GM18526 (cell line): ENCODE measurements around the gene ERICH2.

Experiments
- POLR2A ChIP-seq: IDR thresholded peaks from 3 replicates; pipeline ENCODE4 v1.6.1; 2011; ENCODE audit not compliant: insufficient read length; ENCODE audit errors: extremely low read depth

Gene ERICH2

DNA sequence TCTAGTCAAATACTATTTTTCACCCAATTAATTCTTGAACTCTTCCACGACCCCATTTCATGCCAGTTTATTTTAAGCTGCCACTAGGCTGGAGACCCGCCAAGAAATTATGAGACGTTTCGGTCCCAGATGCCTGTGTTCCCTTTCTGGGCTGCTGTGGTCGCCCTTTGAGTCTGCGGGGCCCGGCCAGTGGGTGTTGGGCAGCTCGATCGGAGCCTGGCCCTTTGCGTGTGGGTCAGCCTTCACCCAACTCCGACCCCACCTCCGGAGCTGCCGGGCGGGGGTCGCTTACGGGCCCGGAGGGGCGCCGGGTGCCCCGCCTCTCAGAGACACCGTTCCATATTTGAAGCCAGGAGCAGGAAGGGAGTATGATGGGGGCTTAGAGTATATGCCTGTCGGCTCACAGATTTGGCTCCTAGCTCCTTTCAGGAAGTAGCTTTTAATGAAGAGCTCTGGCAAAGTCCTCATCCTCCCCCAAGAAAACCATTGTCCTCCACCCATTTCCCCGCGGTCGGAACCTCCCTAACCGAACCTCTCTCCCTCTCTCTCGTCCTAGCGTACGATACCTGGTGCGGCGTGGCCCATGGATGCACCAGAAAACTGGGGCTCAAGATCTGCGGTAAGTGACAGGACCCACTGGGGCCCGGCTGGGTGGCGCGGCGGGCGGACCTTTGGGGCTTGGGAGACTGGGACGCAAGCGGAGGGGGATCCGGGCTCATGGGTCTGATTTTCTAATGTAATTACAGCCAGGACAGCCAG, 51.5 kb downstream of the ERICH2 start:
- TF ChIP-seq POLR2A: no peak

DNA sequence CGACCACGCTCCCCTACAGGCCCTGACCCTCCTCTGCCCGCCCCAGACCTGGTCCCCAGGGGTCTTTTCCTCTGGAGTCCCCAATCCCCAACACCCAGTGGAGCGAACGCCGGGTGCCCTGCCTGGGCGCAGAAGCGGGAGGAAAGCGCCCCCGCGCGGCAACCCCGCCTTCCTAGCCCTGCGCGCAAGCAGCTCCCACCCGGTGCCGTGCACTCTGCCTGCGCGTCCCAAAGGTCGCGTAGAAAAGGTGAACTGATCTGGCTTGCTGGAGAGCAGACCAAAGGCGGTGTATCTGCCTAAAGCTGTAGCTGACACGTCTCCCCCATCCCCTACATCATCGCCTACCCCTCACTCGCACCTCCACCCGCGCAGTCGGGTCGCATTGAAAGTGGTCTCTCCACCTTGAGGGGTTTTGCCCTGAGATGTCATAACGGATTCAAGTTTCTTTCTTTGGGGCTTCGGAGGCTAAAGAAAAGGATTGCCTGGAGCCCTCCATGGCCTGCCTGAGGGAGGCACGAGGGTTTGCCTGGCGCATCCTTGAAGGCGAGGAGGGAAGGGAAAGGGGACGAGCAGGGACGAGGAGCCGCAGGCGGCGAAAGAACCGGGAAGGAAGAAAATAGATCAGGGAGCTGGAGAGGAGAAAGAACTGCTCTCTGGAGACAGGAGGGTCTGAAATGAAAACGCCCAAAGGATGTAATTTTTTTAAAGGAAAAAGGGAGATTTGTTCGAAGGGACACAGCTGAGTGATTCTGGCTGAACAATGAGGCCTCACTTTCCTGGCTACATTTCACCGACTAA, 52.3 kb downstream of the ERICH2 start:
- TF ChIP-seq POLR2A: no peak

DNA sequence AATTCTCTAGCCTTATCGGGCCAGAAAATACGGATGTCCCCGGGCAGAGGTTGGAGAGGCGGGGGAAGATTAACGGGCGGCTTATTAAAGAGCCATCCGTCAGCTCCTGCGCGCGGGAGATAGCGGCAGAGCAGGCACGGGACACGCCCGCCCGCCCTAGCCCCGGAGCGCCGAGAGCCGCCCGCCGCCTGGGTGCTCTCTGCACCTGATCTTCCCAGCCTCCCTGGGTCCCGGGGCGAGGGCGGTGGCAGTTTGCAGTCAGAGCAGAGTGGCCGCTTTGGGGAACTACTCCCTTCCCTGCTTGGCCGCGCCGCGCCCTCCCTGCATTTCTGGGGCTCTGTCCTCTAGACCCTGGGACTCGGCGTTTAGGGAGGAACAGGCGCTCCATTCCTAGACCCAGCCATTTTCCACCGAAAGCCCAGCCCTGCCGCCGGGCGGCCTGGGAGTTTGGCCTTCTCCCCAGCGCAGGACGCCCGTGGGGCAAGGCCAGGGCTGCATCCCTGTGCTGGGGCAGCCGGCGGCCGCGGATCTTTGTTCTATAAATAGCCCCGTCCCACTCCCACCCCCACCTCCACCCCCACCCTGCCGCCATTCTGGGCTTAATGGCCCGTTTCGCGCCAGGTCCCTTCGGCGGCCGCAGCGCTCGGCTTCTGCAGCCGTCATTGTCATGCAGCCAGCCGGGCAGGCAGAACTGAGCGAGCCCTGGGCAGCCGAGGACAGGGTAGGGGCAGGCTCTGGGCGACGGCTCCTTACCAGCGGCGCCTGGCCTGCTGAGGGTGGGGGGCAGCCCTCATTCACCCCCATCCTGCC, 53.1 kb downstream of the ERICH2 start:
- no peak for TF ChIP-seq POLR2A

DNA sequence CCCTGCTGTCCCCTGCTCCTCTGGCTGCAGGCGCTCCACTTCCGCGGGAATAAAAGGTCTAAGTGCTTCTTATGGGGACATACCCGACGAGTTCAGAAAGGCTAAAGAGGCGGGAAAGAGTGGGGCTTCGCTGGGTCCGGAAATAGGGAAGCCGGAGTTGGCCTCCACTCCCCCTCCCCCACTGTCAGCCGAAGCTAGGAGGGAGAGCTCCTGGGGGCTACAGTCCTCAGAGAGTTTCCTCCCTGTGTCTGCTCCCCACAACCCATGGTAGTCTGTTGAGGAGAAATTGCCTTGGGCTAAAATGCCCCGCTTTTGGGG, 53.7 kb downstream of the ERICH2 start:
- no peak for TF ChIP-seq POLR2A

DNA sequence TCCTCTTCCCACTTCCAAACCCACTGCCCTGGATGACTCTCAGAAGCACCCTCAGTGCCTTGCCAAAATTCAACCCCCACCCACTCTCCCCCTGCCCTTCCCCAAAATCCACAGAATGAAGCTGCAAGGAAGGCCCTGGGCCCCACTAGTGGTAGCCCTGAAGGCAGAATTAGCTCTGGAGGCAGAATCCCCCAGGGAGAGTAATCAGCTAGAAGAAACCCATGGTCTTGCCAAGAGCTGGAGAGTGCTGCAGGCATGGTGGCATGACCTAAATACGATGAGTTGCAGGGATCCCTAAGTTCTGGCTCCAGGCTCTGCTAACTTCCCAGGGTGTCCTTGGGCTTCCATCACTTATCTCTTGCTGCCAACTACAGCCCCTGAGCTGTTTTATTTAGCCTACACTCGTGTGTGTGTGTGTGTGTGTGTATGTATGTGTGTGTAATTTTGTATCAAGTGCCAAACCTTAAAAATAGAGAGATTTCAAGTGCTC, 54.4 kb downstream of the ERICH2 start:
- no peak for TF ChIP-seq POLR2A

DNA sequence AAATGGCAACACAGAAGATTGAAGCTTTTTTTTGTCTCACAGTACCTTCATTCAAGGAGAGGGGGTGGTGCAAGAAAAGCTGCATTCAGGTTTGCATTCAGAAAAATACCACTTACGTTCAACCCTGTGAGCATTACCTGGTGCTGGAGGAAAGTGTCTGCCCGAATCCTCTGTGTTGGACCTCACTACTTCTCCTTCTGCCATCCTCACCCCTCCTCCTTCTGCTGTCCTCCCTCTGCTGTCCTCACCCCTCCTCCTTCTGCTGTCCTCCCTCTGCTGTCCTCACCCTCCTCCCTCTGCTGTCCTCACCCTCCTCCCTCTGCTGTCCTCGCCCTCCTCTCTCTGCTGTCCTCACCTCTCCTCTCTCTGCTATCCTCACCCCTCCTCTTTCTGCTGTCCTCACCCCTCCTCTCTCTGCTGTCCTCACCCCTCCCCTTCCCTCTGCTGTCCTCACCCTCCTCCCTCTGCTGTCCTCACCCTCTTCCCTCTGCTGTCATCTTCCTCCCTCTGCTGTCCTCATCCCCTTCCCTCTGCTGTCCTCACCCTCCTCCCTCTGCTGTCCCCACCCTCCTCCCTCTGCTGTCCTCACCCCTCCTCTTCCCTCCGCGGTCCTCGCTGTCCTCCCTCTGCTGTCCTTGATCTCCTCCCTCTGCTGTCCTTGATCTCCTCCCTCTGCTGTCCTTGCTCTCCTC, 57.8 kb downstream of the ERICH2 start:
- TF ChIP-seq POLR2A: no peak

DNA sequence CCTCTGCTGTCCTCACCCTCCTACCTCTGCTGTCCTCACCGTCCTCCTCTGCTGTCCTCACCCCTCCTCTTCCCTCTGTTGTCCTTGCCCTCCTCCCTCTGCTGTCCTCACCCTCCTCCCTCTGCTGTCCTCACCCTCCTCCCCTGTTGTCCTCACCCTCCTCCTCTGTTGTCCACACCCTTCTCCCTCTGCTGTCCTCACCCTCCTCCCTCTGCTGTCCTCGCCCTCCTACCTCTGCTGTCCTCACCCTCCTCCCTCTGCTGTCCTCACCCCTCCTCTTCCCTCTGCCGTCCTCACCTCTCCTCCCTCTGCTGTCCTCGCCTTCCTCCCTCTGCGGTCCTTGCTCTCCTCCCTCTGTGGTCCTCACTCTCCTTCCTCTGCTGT, 58.3 kb downstream of the ERICH2 start:
- no peak for TF ChIP-seq POLR2A

DNA sequence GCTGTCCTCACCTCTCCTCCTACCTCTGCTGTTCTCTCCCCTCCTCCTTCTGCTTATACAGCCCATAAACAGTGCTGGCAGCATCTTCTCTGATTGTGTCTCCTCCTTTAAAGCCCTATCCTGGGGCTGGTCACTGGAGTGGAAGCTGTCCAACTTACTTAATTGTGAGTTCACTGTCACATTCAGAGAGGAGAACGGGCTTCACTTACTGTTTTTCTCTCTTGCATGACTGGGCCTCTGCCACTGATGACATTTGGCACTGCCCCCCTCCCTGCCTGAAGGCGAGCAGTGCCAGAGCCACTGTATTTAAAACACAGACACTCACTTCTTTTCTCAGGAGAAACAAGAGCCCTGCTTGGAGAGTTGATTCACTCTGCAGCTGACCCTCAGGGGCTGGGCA, 58.9 kb downstream of the ERICH2 start:
- TF ChIP-seq POLR2A: no peak

DNA sequence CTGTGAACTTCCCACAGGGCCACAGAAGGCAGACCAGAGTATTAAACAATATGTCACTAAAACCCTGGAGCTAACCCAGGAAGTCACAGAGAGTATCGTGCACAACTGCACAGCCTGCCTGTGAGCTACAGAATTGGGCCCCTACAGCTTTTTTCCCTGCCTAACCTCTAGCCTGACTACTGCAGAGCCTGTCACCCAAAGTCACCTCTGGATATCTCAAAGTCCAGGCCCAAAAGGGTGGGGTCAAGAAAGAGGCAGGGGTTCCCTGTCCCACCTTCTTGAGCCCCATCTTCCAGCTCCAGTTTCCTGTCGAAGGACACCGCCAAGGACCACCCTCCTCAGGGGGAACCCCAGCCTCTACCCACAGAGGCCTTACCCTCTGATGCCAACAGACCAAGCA, 60.0 kb downstream of the ERICH2 start:
- no peak for TF ChIP-seq POLR2A

DNA sequence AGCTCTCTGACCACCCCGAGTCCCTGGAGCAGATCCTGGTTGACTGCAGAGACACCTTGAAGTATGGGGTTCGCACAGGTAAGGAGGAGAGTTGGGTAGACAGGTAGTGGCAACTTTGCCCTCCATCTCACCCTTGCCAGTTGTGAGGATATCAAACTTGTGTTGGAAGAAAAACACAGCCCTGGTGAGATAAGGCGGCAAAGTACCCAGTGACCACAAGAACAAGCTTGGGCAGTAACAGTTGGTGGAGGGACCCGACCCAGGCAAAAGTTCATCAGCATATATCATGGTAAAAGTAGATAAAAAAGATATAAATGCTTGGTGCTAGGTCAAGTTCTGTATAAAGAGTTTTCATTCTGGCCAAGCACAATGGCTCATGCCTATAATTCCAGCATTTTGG, 60.9 kb downstream of the ERICH2 start:
- no peak for TF ChIP-seq POLR2A

DNA sequence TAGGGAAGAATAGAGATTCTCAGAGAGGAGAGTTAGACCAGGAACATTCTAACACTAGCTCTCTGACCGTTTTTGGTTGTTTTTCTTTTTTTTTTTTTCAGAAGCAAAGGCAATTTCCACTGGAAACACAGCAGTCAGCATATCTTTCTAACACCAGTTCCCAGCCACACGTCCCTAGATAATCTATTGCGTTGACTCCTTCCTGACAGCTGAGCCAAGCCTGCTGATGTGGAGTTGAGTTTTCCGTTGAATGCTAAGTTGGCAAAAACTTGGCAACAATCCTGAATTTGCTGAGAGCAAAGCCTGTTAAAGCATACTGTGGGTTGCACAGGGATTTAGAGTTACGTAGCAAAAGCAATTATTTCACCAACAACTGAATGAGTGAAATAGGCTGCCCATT, 65.8 kb downstream of the ERICH2 start:
- no peak for TF ChIP-seq POLR2A

DNA sequence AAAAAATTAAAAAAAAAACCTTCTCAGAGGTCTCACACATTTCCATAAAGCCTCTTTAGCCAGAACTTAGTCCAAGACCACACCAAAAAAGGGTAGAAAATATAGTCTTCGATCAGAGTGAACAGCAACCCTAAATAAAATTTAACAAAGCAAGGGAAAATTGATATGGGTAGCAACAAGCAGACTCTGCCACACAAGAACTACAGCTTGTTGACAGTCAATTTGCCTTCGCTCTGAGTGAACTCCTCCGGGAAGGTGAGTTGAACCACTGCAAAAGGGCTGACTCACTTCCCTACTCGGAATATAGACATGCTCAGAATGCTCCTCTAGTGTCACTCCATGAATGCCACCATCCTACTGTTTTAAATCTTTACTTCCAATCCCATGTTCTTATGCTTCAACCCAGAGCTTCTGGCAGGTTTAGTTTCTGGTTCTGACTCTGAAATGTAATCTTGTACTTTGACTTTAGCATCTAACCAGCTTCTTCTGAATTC, 70.6 kb downstream of the ERICH2 start:
- TF ChIP-seq POLR2A: no peak

DNA sequence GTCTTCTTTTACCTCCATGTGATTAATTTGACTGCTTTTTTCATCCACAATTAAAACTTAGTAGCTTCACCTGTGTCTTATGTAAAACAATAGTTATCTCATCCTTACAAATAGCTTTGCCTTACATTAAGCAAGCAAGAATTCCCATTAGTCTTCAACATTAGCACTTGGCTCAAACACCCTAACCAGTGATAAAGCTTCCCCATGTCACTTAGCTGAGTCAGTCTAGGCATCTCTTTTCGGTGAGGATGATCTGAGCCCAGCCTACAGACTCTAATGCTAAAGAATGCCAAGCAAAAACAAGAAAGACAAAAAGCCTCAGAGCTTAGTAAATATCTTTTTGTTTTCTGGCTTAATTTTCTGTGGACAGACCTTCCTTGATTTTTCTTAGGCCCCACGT, 72.6 kb downstream of the ERICH2 start:
- no peak for TF ChIP-seq POLR2A

DNA sequence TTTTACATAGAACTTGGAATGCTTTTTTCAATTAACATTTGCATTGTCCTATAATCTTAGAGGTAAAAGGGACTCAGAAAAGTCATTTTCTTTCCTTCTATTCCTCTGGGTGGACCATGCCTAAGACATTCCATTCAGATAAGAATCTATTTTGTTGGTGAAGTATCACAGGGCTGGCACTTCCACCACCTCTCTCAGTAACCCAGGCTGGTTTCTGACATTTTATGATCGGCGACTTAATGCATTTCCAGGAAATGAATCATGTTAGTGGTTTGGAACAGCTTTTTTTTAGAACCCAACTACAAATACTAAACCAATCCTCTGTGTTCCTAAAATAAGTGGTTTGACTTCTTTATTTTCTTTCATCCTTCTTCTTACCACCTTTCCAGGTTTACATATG, 73.5 kb downstream of the ERICH2 start:
- no peak for TF ChIP-seq POLR2A

DNA sequence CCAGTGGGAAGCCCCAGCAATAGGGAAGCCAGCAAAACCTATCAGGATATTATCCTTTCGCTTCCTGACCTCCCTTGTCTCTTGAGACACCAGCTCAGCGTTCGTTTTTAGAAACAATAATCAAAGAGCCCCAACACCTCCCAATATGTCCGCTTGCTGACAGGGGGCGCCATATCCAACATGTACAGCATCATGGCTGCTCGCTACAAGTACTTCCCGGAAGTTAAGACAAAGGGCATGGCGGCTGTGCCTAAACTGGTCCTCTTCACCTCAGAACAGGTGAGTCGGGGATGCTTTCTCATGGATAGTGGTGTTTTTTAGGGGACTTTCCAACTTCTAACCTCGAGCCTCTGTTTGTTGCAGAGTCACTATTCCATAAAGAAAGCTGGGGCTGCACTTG, 75.2 kb downstream of the ERICH2 start:
- no peak for TF ChIP-seq POLR2A
